Stimulated activated CD8-positive, alpha-beta memory T cell treated with anti-CD3 and anti-CD28 coated beads, Interleukin-2, amount 100 ng/mL, for 48 hours (primary cell): ENCODE measurements around the gene B4GALT5.
"Not testable (repeated sequence)": the region's sequence is repeated elsewhere in the genome, so short reads cannot be mapped to it uniquely, and the experiment has no call there.

ENCODE experiments used
- DNase-seq, 2 donors: peaks; one replicate each; pipeline ENCODE4 v3.0.0-alpha.2; 2020; ENCODE audit warnings: low read depth in 2 of 2

B4GALT5 gene

GRCh38 chr20:49729780-49730179 lies 16.1 kb upstream of the B4GALT5 start:
- no peak for DNase-seq

- no peak for DNase-seq
Observed at GRCh38 chr20:49727894-49728885, 14.5 kb upstream of the B4GALT5 start.

- DNase-seq, result no peak
Observed at GRCh38 chr20:49727478-49727877, 13.8 kb upstream of the B4GALT5 start.

- no peak for DNase-seq
Observed at GRCh38 chr20:49725694-49726093, 12.0 kb upstream of the B4GALT5 start.

GRCh38 chr20:49725224-49725606 lies 11.5 kb upstream of the B4GALT5 start:
- DNase-seq, result not testable (repeated sequence)

GRCh38 chr20:49724408-49725223 lies 10.9 kb upstream of the B4GALT5 start:
- no peak for DNase-seq

- not testable (repeated sequence) for DNase-seq
Observed at GRCh38 chr20:49723758-49724157, 10.1 kb upstream of the B4GALT5 start.

- DNase-seq, result not testable (repeated sequence)
Observed at GRCh38 chr20:49721326-49721725, 7.6 kb upstream of the B4GALT5 start.

GRCh38 chr20:49715466-49715865 lies 1.8 kb upstream of the B4GALT5 start:
- DNase-seq, result no peak

GRCh38 chr20:49712996-49713752 lies 504 bp downstream of the B4GALT5 start:
- DNase-seq, result peak; percentile 18 to 24

- no peak for DNase-seq
Observed at GRCh38 chr20:49712646-49712995, 1.1 kb downstream of the B4GALT5 start.

- no peak for DNase-seq
Observed at GRCh38 chr20:49712118-49712517, 1.6 kb downstream of the B4GALT5 start.

GRCh38 chr20:49711667-49711987 lies 2.1 kb downstream of the B4GALT5 start:
- no peak for DNase-seq

GRCh38 chr20:49710971-49711666 lies 2.6 kb downstream of the B4GALT5 start:
- DNase-seq, result no peak

- DNase-seq, result no peak
Observed at GRCh38 chr20:49707118-49707517, 6.6 kb downstream of the B4GALT5 start.

- no peak for DNase-seq
Observed at GRCh38 chr20:49706630-49707091, 7.0 kb downstream of the B4GALT5 start.

- not testable (repeated sequence) for DNase-seq
Observed at GRCh38 chr20:49705893-49706292, 7.8 kb downstream of the B4GALT5 start.

- DNase-seq, result no peak
Observed at GRCh38 chr20:49705358-49705757, 8.3 kb downstream of the B4GALT5 start.

GRCh38 chr20:49704932-49705336 lies 8.7 kb downstream of the B4GALT5 start:
- no peak for DNase-seq

- DNase-seq, result no peak
Observed at GRCh38 chr20:49701916-49702315, 11.8 kb downstream of the B4GALT5 start.

- peak in 1 of 2 donors; percentile 26 for DNase-seq
Observed at GRCh38 chr20:49701241-49701790, 12.4 kb downstream of the B4GALT5 start.
